ENCODE results near the gene IQCN.
"Not testable (repeated sequence)": the region's sequence is repeated elsewhere in the genome, so short reads cannot be mapped to it uniquely, and the experiment has no call there.

Gene IQCN

GRCh38 chr19:18209912-18210311 lies 64.3 kb downstream of the IQCN start:
- not testable (repeated sequence) for DNase-seq (ENCODE audit: low spot score)

GRCh38 chr19:18208098-18208951 lies 65.9 kb downstream of the IQCN start:
- no peak for DNase-seq (ENCODE audit: low spot score)

Measured in COLO829 (cell line).